Aortic smooth muscle cell (primary cell): ENCODE measurements around the gene TTPAL. TPM values are rescaled to one million over a fixed set of nuclear protein-coding genes. Genes with fewer than 3 reads are reported as not detected.

Source experiments
- total RNA-seq: library from RNA; depleted of rRNA; stranded (reverse); fragments of >200 nt; gene quantifications from 2 replicates; pipeline ENCODE4 v1.2.3, GENCODE V29; 2014

Gene TTPAL
- total RNA-seq = 6.6 and 7.3 TPM in 2 replicates

DNA sequence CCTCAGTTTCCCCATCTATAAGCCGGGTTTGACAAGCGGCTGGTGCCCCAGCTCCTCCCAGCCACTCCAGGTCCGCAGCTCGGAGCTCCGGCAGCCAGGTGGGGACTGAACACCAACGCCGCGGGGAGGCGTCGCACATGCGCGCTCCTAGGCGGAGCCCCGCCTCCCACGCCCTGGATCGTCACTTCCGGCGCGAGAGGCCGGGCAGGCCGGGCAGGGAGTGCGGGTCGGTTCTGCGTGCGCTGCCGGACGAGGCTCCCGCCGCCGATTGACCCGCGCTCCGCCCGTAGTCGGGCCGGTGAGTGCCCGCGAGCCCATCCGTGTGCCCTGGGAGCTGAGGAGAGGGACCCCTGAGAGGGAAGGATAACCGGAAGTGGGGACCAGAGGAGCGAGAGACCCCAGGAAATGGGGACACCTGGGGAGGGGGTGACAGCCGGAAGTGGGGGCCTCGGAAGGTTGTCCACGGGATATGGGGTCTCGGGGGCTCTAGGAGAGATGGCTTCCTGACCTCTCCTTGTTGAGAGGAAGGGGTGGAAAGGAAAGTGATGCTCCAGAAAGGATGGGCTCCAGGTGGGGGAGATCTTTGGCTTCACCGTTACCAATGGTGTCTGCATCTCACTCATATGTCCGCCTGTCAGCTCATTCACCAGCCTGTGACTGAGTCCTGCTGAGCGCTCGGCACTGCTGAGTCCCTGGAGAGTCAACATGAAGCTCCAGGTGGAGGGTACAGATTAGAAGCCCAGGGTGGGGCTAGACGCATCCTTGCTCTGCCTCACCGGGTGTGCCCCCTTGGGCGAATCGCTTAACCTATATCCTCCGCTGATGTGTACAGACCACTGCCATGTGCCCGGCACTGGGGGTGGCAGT is at the start of gene TTPAL:
Gene TTPAL, plus strand, starts transcription at position 181 of the 867 bp plus-strand sequence. CDS start 4,126 bp downstream, outside the sequence.

GRCh38 chr20:44521484-44522481 is 46.1 kb downstream of the TTPAL start, which contains the start of gene SERINC3:
TSS of gene SERINC3 (minus strand) at chr20:44522070. CDS start at chr20:44521951, 119 bp downstream.

Other genes with a start within 250 kb of the TTPAL start
- not detected in 2 replicates for gene GDAP1L1, start 228.6 kb upstream of the TTPAL start, total RNA-seq
- 8.2 and 8.5 TPM in 2 replicates for gene FITM2, start 164.7 kb upstream of the TTPAL start, total RNA-seq
- not detected in 2 replicates for gene R3HDML, start 138.8 kb upstream of the TTPAL start, total RNA-seq
- gene HNF4A, start 120.2 kb upstream of the TTPAL start, total RNA-seq = not detected in 2 replicates
- gene SERINC3, start 46.2 kb downstream of the TTPAL start, total RNA-seq = 185 and 230 TPM in 2 replicates
- 135 and 149 TPM in 2 replicates for gene PKIG, start 106.7 kb downstream of the TTPAL start, total RNA-seq
- gene ADA, start 175.8 kb downstream of the TTPAL start, total RNA-seq = 0.99 and 2.2 TPM in 2 replicates
- gene CCN5, start 239.5 kb downstream of the TTPAL start, total RNA-seq = 0.40 and 0.93 TPM in 2 replicates